Endothelial cell of umbilical vein (primary cell): ENCODE results near the gene RAB11B. TPM values are rescaled to one million over a fixed set of nuclear protein-coding genes. Genes with fewer than 3 reads are reported as not detected.

Source experiments
- BruUV-seq: library from RNA; stranded (reverse); fragments of 400-500 nt; replicated peaks from 2 replicates; lab custom pipeline; 2021; lab: Mats Ljungman, UMichigan
- CTCF ChIA-PET: fragments of 300-600, 350-600 bp; sonication (Branson Sonifier 250); formaldehyde crosslinking; loops from one replicate; lab custom pipeline; 2021; ENCODE audit warnings: antibody characterized with exemption, inconsistent platforms; lab: Charles Lee
- POLR2A ChIA-PET: fragments of 300-600, 350-600 bp; sonication (Branson Sonifier 250); formaldehyde crosslinking; loops from one replicate; lab custom pipeline; 2021; ENCODE audit warnings: antibody characterized with exemption, inconsistent platforms; lab: Charles Lee
- DNase-seq: peaks from one replicate; pipeline ENCODE4 v3.0.0-alpha.2; 2011; ENCODE audit warnings: low read depth, low spot score
- FAIRE-seq: peaks from 2 replicates; lab custom pipeline; 2011; peaks lifted over from hg19 to GRCh38; lab: Jason Lieb, UNC
- H2AFZ ChIP-seq: 2 replicates; pipeline ENCODE4 v1.6.0; 2012; ENCODE audit warnings: low read depth, low read length, control low read depth, inconsistent platforms
- H3K27ac ChIP-seq: 2 replicates; pipeline ENCODE4 v1.5.1; 2011; ENCODE audit warnings: low read depth, mild to moderate bottlenecking, control low read depth, low read length, moderate library complexity; ENCODE audit not compliant: insufficient read depth
- H3K27me3 ChIP-seq, 2 experiments: 2 replicates each; pipeline versions ENCODE4 v1.6.0 to v1.6.1; 2011; ENCODE audit warnings: low read length in 2 of 2, mixed read lengths in 1 of 2; ENCODE audit not compliant: control insufficient read depth in 2 of 2, insufficient read depth in 2 of 2
- H3K36me3 ChIP-seq, 2 experiments: 2 replicates in 1 of 2; 3 replicates in 1 of 2; pipeline ENCODE4 v1.5.1; 2011; ENCODE audit warnings: low read length in 2 of 2, mild to moderate bottlenecking in 1 of 2, moderate library complexity in 1 of 2; ENCODE audit not compliant: control insufficient read depth in 2 of 2, insufficient read depth in 2 of 2; ENCODE audit errors: extremely low read depth in 1 of 2
- H3K4me1 ChIP-seq: 3 replicates; pipeline ENCODE4 v1.5.1; 2011; ENCODE audit warnings: mild to moderate bottlenecking, low read length; ENCODE audit not compliant: control insufficient read depth, insufficient read depth; ENCODE audit errors: extremely low read depth
- H3K4me2 ChIP-seq: 2 replicates; pipeline ENCODE4 v1.6.1; 2011; ENCODE audit warnings: low read length, control low read depth, mixed read lengths; ENCODE audit not compliant: insufficient read depth
- H3K4me3 ChIP-seq, 3 experiments: fragments of 200-600 bp in 1 of 3; sonication (generic), shearing (Covaris generic) in 1 of 3; replicated peaks in 1 of 3; 2 replicates each; pipeline ENCODE4 v1.5.1; 2011 to 2016; ENCODE audit warnings: control low read depth in 3 of 3, low read length in 3 of 3, mild to moderate bottlenecking in 2 of 3, inconsistent platforms in 1 of 3, low read depth in 1 of 3, moderate library complexity in 1 of 3; ENCODE audit not compliant: insufficient read depth in 1 of 3
- H3K79me2 ChIP-seq: 2 replicates; pipeline ENCODE4 v1.6.0; 2012; ENCODE audit warnings: low read length, inconsistent platforms; ENCODE audit not compliant: control insufficient read depth, insufficient read depth
- H3K9ac ChIP-seq: replicated peaks from 2 replicates; pipeline ENCODE3; 2011; ENCODE audit warnings: low read length, control low read depth; ENCODE audit not compliant: insufficient read depth; ENCODE audit errors: extremely low read depth
- H3K9me1 ChIP-seq: replicated peaks from 3 replicates; pipeline ENCODE4 v1.6.0; 2011; ENCODE audit warnings: mild to moderate bottlenecking, low read length; ENCODE audit not compliant: control insufficient read depth, insufficient read depth; ENCODE audit errors: extremely low read depth
- H3K9me3 ChIP-seq: replicated peaks from 2 replicates; pipeline ENCODE4 v1.5.1; 2012; ENCODE audit warnings: low read length, inconsistent platforms; ENCODE audit not compliant: control insufficient read depth, insufficient read depth
- H4K20me1 ChIP-seq: replicated peaks from 2 replicates; pipeline ENCODE3; 2011; ENCODE audit warnings: mild to moderate bottlenecking, low read length; ENCODE audit not compliant: control insufficient read depth, insufficient read depth; ENCODE audit errors: extremely low read depth
- CTCF ChIP-seq, 2 donors: IDR thresholded peaks; 1 replicate in 1 of 2; 2 replicates in 1 of 2; pipeline ENCODE4 v1.5.1; 2011; ENCODE audit warnings: low read length in 2 of 2, mild to moderate bottlenecking in 2 of 2, moderate library complexity in 2 of 2, control low read depth in 1 of 2, inconsistent platforms in 1 of 2, low read depth in 1 of 2; ENCODE audit not compliant: insufficient read depth in 1 of 2; ENCODE audit errors: extremely low read depth in 1 of 2
- EZH2 ChIP-seq: IDR thresholded peaks from 2 replicates; pipeline ENCODE4 v1.6.1; 2012; ENCODE audit warnings: borderline replicate concordance, low read depth, mild to moderate bottlenecking, moderate library complexity, low read length, inconsistent platforms; ENCODE audit not compliant: severe bottlenecking
- FOS ChIP-seq: IDR thresholded peaks from 2 replicates; pipeline ENCODE4 v1.6.1; 2011; ENCODE audit warnings: mild to moderate bottlenecking, low read length, moderate library complexity, borderline replicate concordance; ENCODE audit not compliant: insufficient read depth
- GATA2 ChIP-seq: IDR thresholded peaks from 2 replicates; pipeline ENCODE4 v1.7.0; 2011; ENCODE audit warnings: low read depth, mild to moderate bottlenecking, moderate library complexity, mixed read lengths, low read length; ENCODE audit not compliant: insufficient read length, insufficient read depth
- JUN ChIP-seq: IDR thresholded peaks from 2 replicates; pipeline ENCODE4 v1.6.1; 2011; ENCODE audit warnings: borderline replicate concordance, low read depth; ENCODE audit not compliant: insufficient read length, insufficient read depth
- MAX ChIP-seq: IDR thresholded peaks from 2 replicates; pipeline ENCODE4 v1.6.1; 2011; ENCODE audit not compliant: insufficient read depth, insufficient read length
- MYC ChIP-seq: IDR thresholded peaks from one replicate; pipeline ENCODE4 v1.6.1; 2011; ENCODE audit warnings: mild to moderate bottlenecking, low read depth, low read length
- POLR2A ChIP-seq: IDR thresholded peaks from 2 replicates; pipeline ENCODE4 v1.6.1; 2012; ENCODE audit warnings: low read depth, mild to moderate bottlenecking, control low read depth, low read length
- POLR2AphosphoS5 ChIP-seq: IDR thresholded peaks from 2 replicates; pipeline ENCODE4 v1.6.1; 2012; ENCODE audit warnings: low read depth, mild to moderate bottlenecking, control low read depth, low read length, moderate library complexity; ENCODE audit not compliant: insufficient read depth
- dilution Hi-C: fragments of 300-500 bp; cut with MboI; formaldehyde crosslinking; loops from one replicate; pipeline ENCODE4 v1.15.0; 2019; ENCODE audit warnings: low sequenced_read_pairs; ENCODE audit not compliant: extremely low pct_ligation_motif_present
- intact Hi-C: fragments of 100-400 bp; cut with micrococcal nuclease; formaldehyde crosslinking; loops from one replicate; pipeline ENCODE4 v1.10.0; 2022
- polyA plus RNA-seq, 4 experiments: library from polyadenylated mRNA; depleted of rRNA in 3 of 4; stranded (reverse) in 3 of 4; unstranded in 1 of 4; fragments of >200 nt; gene quantifications; 2 replicates each; pipeline versions ENCODE4 v1.2.1 to v1.2.3, GENCODE V29; 2011 to 2012; ENCODE audit warnings: missing spikeins in 1 of 4
- total RNA-seq: library from RNA; stranded (reverse); gene quantifications from 2 replicates; pipeline ENCODE4 v1.2.3, GENCODE V29; 2021

The RAB11B gene
- total and polyA plus RNA-seq, 2 donors (not counting 3 experiments of a cell fraction or from before 2014, with no cell fraction given) = 74.1 to 99.8 TPM

GRCh38 chr19:8370176-8371010, 19.8 kb upstream of the RAB11B start:
- dilution Hi-C loops (no loop called here), intact Hi-C loops (no loop called here)
- H3K9ac ChIP-seq = no peak overlapping the region
- H3K27me3 ChIP-seq = no peaks in the 10 kb centered on the region
- peaks cover 0 to 13% of the 10 kb centered on the region in 2 experiments for H3K36me3 ChIP-seq
- H4K20me1 ChIP-seq = no peaks in the 10 kb centered on the region
- ChIA-PET CTCF (interaction anchor here (1.0 kb wide), 1 partner anchor 17 kb away, joined by 3 read pairs; no protein-coding TSS in a partner anchor), POLR2A (no interaction called here)
- DNase-seq = no peak
- peaks cover 12% of the 10 kb centered on the region for H3K4me1 ChIP-seq
- H3K4me3 ChIP-seq = no peak overlapping the region
- H3K79me2 ChIP-seq = no peaks in the 10 kb centered on the region
- no peaks in the 10 kb centered on the region for H3K9me1 ChIP-seq
- H3K4me2 ChIP-seq = no peak overlapping the region
- no TSS peak for BruUV-seq
- no peak for FAIRE-seq
- no peaks in the 10 kb centered on the region for H3K9me3 ChIP-seq
- TF ChIP-seq POLR2AphosphoS5 (no peak), GATA2 (no peak), FOS (no peak), MAX (no peak), EZH2 (no peak), POLR2A (no peak), MYC (no peak), JUN (no peak), CTCF (IDR thresholded peaks at IDR 0.05; ENCODE audit: extremely low read depth in 1 of 2, insufficient read depth in 1 of 2, low read depth in 1 of 2, low read length in 2 of 2) (no peak)
- no peak overlapping the region for H2AFZ ChIP-seq
- no peak overlapping the region for H3K27ac ChIP-seq
